Common myeloid progenitor, CD34-positive (primary cell): Measurements from ENCODE around the gene CHD3. TPM values are rescaled to one million over a fixed set of nuclear protein-coding genes. Genes with fewer than 3 reads are reported as not detected.

ENCODE experiments used
- CTCF ChIA-PET: fragments of 350-600 bp; sonication (Branson Sonifier 250); formaldehyde crosslinking; loops from one replicate; lab custom pipeline; 2021; ENCODE audit warnings: antibody characterized with exemption; lab: Charles Lee
- POLR2A ChIA-PET: fragments of 350-600 bp; sonication (Branson Sonifier 250); formaldehyde crosslinking; loops from one replicate; lab custom pipeline; 2021; ENCODE audit warnings: antibody characterized with exemption; lab: Charles Lee
- DNase-seq, 3 donors: peaks; one replicate each; pipeline versions ENCODE4 v3.0.0 to v3.0.0-alpha.2; 2013
- H3K27ac ChIP-seq, 2 experiments: 1 replicate in 1 of 2; 2 replicates in 1 of 2; pipeline ENCODE4 v1.7.0; 2013; ENCODE audit warnings: inconsistent platforms in 2 of 2, low read length in 2 of 2, mild to moderate bottlenecking in 2 of 2, low read depth in 1 of 2, moderate library complexity in 1 of 2; ENCODE audit not compliant: severe bottlenecking in 2 of 2, insufficient read depth in 1 of 2, poor library complexity in 1 of 2
- H3K27me3 ChIP-seq, 5 experiments: replicated peaks in 2 of 5; 1 replicate in 3 of 5; 2 replicates in 2 of 5; pipeline versions ENCODE4 v1.6.1 to v1.7.0; 2013; ENCODE audit warnings: low read length in 4 of 5, mild to moderate bottlenecking in 2 of 5, moderate library complexity in 2 of 5, inconsistent platforms in 1 of 5; ENCODE audit not compliant: insufficient read depth in 5 of 5, control insufficient read depth in 4 of 5
- H3K36me3 ChIP-seq, 4 experiments: 1 replicate in 2 of 4; 2 replicates in 2 of 4; pipeline versions ENCODE4 v1.6.1 to v1.7.0; 2013; ENCODE audit warnings: low read length in 3 of 4, control low read depth in 1 of 4, mild to moderate bottlenecking in 1 of 4; ENCODE audit not compliant: control insufficient read depth in 4 of 4, insufficient read depth in 4 of 4
- H3K4me1 ChIP-seq, 4 experiments: 1 replicate in 3 of 4; 2 replicates in 1 of 4; pipeline versions ENCODE4 v1.6.1 to v1.7.1; 2013; ENCODE audit warnings: low read length in 3 of 4, mild to moderate bottlenecking in 3 of 4, control low read depth in 1 of 4, inconsistent platforms in 1 of 4, moderate library complexity in 1 of 4; ENCODE audit not compliant: control insufficient read depth in 4 of 4, insufficient read depth in 4 of 4; ENCODE audit errors: control extremely low read depth in 1 of 4
- H3K4me3 ChIP-seq, 7 experiments: 1 replicate in 4 of 7; 2 replicates in 3 of 7; pipeline versions ENCODE4 v1.5.1 to v1.7.0; 2013; ENCODE audit warnings: mild to moderate bottlenecking in 7 of 7, low read length in 6 of 7, moderate library complexity in 6 of 7, inconsistent platforms in 2 of 7, low read depth in 2 of 7, control low read depth in 1 of 7; ENCODE audit not compliant: insufficient read depth in 4 of 7, control insufficient read depth in 1 of 7; ENCODE audit errors: extremely low read depth in 1 of 7
- H3K9me3 ChIP-seq, 5 experiments: 1 replicate in 4 of 5; 2 replicates in 1 of 5; pipeline versions ENCODE4 v1.6.1 to v1.7.1; 2013; ENCODE audit warnings: low read length in 4 of 5, mild to moderate bottlenecking in 2 of 5, inconsistent platforms in 1 of 5, low read depth in 1 of 5, moderate library complexity in 1 of 5; ENCODE audit not compliant: control insufficient read depth in 4 of 5, insufficient read depth in 2 of 5; ENCODE audit errors: control extremely low read depth in 1 of 5
- whole genome bisulfite sequencing: methylation state at CpG from one replicate; pipeline ENCODE4 v1.1.5; 2013; ENCODE audit not compliant: insufficient coverage; 5-methylcytosine and 5-hydroxymethylcytosine counted together
- polyA plus RNA-seq: library from polyadenylated mRNA; unstranded; fragments of 120-200 nt; gene quantifications from one replicate; pipeline ENCODE4 v1.2.1, GENCODE V29; 2013

The CHD3 gene
- 110 TPM for polyA plus RNA-seq

DNA sequence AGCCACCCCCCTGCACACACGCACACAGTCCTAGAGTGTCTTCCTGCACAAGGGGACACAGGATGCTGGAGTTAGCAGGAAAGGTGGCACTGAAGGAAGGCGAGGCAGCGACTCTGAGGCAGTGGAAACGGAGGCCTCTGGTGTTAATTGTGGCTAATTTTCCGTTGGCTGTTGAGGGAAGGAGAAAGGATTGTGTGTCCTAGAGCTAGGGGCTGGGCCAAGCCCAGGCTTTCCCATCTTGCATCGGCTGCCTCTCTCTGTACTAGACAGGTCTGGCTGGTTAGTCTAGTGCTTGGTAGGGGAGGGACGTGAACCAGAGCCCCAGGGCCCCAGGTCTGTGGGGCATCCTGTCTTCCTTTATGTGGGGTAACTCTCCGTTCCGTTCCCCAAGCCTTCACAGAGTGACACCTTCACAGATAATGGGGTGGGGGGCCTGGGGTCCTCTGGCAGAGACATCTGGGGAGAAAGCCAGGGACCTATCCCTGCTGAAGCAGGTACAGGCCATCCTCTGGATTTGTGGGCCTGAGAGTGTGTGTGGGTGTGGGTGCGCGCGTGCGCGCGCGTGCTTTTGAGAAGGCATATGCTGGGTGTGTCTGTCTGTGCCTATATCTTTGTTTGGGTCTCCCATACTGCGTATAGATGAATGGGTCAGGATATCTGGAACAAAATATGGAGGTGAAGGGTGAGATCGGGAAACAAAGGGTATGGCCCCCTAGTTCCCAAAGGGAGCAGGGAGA lies at the start of gene CHD3:
Gene CHD3, plus strand, starts transcription at position 606 of the 737 bp plus-strand sequence. CDS start 212 bp downstream, outside the sequence.
- Histone ChIP-seq H3K4me1 (peaks cover 7 to 54% (median 48%) of the 10 kb centered on the region in 4 experiments), H3K4me3 (peak within 1 kb of the TSS; percentile 51 to 96 (median 82)), H3K27me3 (no peaks in the 10 kb centered on the region), H3K27ac (peak within 1 kb of the TSS; percentile 12 to 83), H3K36me3 (peaks cover 4 to 32% (median 20%) of the 10 kb centered on the region in 4 experiments), H3K9me3 (no peaks in the 10 kb centered on the region)
- ChIA-PET CTCF (interaction anchor here (1.1 to 5.4 kb wide), 8 partner anchors 12 to 51 kb away, joined by 3 to 60 read pairs (median 5); partner anchors contain the start of genes CYB5D1 and NAA38), POLR2A (interaction anchor here (1.0 kb wide), 1 partner anchor 31 kb away, joined by 3 read pairs; the partner anchor contains the start of gene NAA38)
- DNase-seq = peak in 2 of 3 donors; percentile 43 to 52
- WGBS = 59% methylated on average over 15 of the region's 18 CpGs

GRCh38 chr17:7839190-7839875 lies 49.3 kb upstream of the CHD3 start:
- Histone ChIP-seq H3K36me3 (peaks cover 0 to 12% (median 9%) of the 10 kb centered on the region in 4 experiments), H3K4me1 (peaks cover 21 to 86% (median 79%) of the 10 kb centered on the region in 4 experiments), H3K4me3 (peak overlapping the region in 6 of 7 experiments; percentile 34 to 92 (median 56)), H3K9me3 (no peaks in the 10 kb centered on the region), H3K27me3 (no peaks in the 10 kb centered on the region), H3K27ac (peak overlapping the region in 1 of 2 experiments; percentile 74)
- peak in 2 of 3 donors; percentile 51 to 59 for DNase-seq
- WGBS = 63% methylated on average over 5 of the region's 6 CpGs
- ChIA-PET POLR2A (interaction anchor here (0.9 to 1.9 kb wide), 2 partner anchors 17 to 85 kb away, joined by 3 to 7 read pairs; no protein-coding TSS in a partner anchor), CTCF (interaction anchor here (1.1 to 4.6 kb wide), 4 partner anchors 10 to 23 kb away, joined by 3 to 29 read pairs (median 4); no protein-coding TSS in a partner anchor)

DNA sequence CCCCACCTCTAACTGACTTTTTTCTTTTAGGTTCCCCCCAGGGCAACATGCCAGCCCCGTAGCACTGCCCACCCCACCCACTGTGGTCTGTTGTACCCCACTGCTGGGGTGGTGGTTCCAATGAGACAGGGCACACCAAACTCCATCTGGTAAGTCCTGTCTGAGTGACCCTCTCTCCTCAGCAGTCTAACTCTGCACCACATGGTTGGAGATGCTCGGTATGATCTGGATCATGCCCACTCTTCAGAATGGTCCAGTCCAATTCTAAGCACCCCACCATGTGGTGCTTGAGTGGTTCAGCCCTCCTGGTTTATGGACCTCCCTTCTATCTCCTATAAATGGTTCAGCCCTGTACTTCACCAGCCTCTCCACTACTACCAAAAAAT lies 48.7 kb upstream of the CHD3 start:
- DNase-seq = peak in 2 of 3 donors; percentile 70 to 82
- Histone ChIP-seq H3K27ac (no peak overlapping the region), H3K4me1 (peaks cover 21 to 85% (median 83%) of the 10 kb centered on the region in 4 experiments), H3K4me3 (peak overlapping the region in 1 of 7 experiments; percentile 21), H3K27me3 (no peaks in the 10 kb centered on the region), H3K36me3 (peaks cover 0 to 12% (median 9%) of the 10 kb centered on the region in 4 experiments), H3K9me3 (no peaks in the 10 kb centered on the region)
- POLR2A ChIA-PET = no interaction called here
- CTCF ChIA-PET = interaction anchor here (1.1 to 4.6 kb wide), 4 partner anchors 12 to 60 kb away, joined by 3 to 29 read pairs (median 4); no protein-coding TSS in a partner anchor
- WGBS = 70% methylated on average over 2 of the region's 2 CpGs

DNA sequence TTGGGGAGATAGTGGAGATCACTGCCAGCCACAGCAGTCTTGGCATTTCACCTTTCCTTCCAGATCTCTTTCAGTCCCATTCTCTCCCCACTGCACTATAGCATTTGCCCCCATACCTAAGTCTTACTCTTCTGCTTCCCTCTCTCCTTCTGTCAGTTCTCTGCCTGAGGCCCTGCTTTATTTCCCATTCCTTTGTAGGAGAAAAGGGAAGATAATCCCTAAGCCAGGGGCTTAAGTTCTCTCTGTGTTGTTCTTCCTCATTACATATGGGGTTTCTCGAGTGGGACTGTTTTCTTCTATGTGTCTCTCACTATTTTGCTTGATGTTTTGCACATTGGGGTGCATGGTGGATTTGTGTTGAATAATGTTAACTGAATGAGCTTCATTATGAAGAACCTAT lies 48.1 kb upstream of the CHD3 start:
- POLR2A ChIA-PET = no interaction called here
- Histone ChIP-seq H3K4me1 (peaks cover 21 to 88% (median 87%) of the 10 kb centered on the region in 4 experiments), H3K27ac (peak overlapping the region in 1 of 2 experiments; percentile 96), H3K36me3 (peaks cover 0 to 17% (median 11%) of the 10 kb centered on the region in 4 experiments), H3K27me3 (no peaks in the 10 kb centered on the region), H3K9me3 (no peaks in the 10 kb centered on the region), H3K4me3 (peak overlapping the region in 2 of 7 experiments; percentile 61 to 80)
- CTCF ChIA-PET = interaction anchor here (1.0 to 4.6 kb wide), 5 partner anchors 12 to 59 kb away, joined by 3 to 29 read pairs (median 4); no protein-coding TSS in a partner anchor
- no CpG with 5 or more reads among the region's 1 CpG for WGBS
- DNase-seq = no peak

GRCh38 chr17:7840875-7841274 lies 47.7 kb upstream of the CHD3 start:
- Histone ChIP-seq H3K4me1 (peaks cover 21 to 89% (median 86%) of the 10 kb centered on the region in 4 experiments), H3K4me3 (peak overlapping the region in 6 of 7 experiments; percentile 18 to 90 (median 79))

GRCh38 chr17:7841396-7841914 lies 47.1 kb upstream of the CHD3 start:
- H3K27me3 ChIP-seq = no peaks in the 10 kb centered on the region
- H3K9me3 ChIP-seq = no peaks in the 10 kb centered on the region
- H3K4me3 ChIP-seq = peak overlapping the region; percentile 18 to 90 (median 80)
- POLR2A ChIA-PET = interaction anchor here (0.6 to 2.5 kb wide), 6 partner anchors 9 to 498 kb away, joined by 3 to 31 read pairs (median 10); partner anchors contain the start of genes CYB5D1, KDM6B and NAA38
- H3K27ac ChIP-seq = peak overlapping the region; percentile 94 to 96
- H3K36me3 ChIP-seq = peaks cover 0 to 26% (median 15%) of the 10 kb centered on the region in 4 experiments
- peak; percentile 85 to 92 (median 89) for DNase-seq
- whole genome bisulfite sequencing = 6% methylated on average over 34 of the region's 34 CpGs
- CTCF ChIA-PET = interaction anchor here (0.6 to 2.5 kb wide), 4 partner anchors 16 to 56 kb away, joined by 3 to 8 read pairs (median 4); no protein-coding TSS in a partner anchor
- H3K4me1 ChIP-seq = peaks cover 21 to 83% (median 81%) of the 10 kb centered on the region in 4 experiments

More at GRCh38 chr17:7840875-7841274, 47.7 kb upstream of the CHD3 start:
- ChIA-PET POLR2A (interaction anchor here (0.6 kb wide), 1 partner anchor 498 kb away, joined by 3 read pairs; no protein-coding TSS in a partner anchor), CTCF (interaction anchor here (1.0 to 4.6 kb wide), 6 partner anchors 11 to 59 kb away, joined by 3 to 29 read pairs (median 4); no protein-coding TSS in a partner anchor)
- Histone ChIP-seq H3K27ac (peak overlapping the region; percentile 94 to 96), H3K9me3 (no peaks in the 10 kb centered on the region), H3K27me3 (no peaks in the 10 kb centered on the region), H3K36me3 (peaks cover 0 to 21% (median 13%) of the 10 kb centered on the region in 4 experiments)
- 83% methylated on average over 1 of the region's 1 CpG for WGBS
- no peak for DNase-seq
